NCI-H748 treated with DMSO at 0.1 percent for 48 hours (cell line): ENCODE data around the gene CFP.

ENCODE experiments used
- DNase-seq: peaks from one replicate; lab custom pipeline; 2025; lab: John Stamatoyannopoulos, UW

CFP gene

DNA sequence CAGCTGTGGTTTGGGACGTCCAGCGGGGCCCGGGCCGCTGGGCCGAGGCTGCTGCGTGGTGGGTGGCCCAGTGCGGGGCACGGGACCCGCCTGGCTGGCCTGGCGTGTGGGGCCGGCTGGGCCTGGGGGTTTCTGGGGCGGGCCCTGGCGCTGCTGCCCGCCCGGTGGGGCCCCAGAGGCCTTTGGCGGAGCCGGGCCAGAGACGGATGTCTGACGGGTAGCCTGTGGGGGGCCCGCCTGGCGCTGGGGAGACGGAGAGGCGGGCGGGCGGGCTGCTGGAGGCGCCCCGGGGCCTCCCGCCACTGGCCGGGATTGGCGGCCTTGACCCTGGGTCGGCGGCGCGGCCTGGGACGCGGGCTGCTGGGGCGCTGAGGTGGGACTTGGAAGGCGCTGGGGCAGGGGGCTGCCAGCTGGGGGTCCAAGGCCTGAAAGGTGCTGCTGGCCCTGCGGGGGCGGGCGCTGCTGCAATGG, 55.6 kb downstream of the CFP start:
- no peak for DNase-seq

GRCh38 chrX:47573341-47574075, 56.2 kb downstream of the CFP start:
- DNase-seq = no peak
